ENCODE data around the gene GALK1.

DNA sequence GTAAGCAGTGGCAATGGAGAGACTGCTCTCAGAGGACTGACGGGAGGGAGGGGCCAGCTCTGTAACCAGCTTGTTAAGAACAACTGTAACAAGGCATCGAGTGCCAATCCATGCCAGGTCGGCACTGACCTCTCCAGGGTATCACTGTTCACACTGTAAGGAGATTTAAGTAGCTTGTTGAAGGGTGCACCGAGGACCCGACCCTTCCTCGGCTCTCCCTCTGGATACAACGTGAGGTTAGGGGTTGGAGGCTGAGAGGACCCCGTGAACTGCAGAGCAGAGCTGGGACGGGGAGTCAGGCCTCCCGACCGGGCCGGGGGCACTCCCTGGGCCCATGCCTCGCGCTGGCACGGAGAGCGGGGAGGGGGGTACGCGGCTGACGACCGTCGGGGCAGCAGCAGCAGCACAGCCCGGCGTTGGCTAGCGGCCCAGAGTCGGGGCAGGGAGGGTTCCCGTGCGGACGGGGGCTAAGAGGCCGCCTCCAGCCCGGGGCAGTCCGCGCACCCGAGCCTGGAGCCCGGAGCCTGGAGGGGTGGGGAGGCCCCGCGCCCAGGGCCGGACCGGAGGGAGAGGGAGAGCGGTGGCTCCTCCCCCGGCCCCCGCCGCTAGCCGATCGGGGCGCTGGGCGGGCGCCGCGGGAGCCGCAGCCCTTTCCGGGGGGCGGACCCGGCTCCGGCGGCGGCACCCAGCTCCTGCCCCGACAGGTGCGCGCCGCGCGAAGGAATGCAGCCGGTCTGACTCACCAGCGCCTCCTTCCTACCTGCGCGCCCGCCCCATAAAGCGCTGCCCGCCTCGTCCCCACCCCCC is 44.1 kb downstream of the GALK1 start, which contains the start of gene ITGB4:
- TF ChIP-seq, protein P1, sequence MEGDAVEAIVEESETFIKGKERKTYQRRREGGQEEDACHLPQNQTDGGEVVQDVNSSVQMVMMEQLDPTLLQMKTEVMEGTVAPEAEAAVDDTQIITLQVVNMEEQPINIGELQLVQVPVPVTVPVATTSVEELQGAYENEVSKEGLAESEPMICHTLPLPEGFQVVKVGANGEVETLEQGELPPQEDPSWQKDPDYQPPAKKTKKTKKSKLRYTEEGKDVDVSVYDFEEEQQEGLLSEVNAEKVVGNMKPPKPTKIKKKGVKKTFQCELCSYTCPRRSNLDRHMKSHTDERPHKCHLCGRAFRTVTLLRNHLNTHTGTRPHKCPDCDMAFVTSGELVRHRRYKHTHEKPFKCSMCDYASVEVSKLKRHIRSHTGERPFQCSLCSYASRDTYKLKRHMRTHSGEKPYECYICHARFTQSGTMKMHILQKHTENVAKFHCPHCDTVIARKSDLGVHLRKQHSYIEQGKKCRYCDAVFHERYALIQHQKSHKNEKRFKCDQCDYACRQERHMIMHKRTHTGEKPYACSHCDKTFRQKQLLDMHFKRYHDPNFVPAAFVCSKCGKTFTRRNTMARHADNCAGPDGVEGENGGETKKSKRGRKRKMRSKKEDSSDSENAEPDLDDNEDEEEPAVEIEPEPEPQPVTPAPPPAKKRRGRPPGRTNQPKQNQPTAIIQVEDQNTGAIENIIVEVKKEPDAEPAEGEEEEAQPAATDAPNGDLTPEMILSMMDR (IDR thresholded peaks at IDR 0.05): peak; percentile 29; the same call in 1 of the 3 replicates
- no peak for TF ChIP-seq POLR2A (IDR thresholded peaks at IDR 0.05; ENCODE audit: low read length)
- no peak for TF ChIP-seq CHD2 (IDR thresholded peaks at IDR 0.05; ENCODE audit: low read length, partially characterized antibody)
- no peak for TF ChIP-seq CEBPB (IDR thresholded peaks at IDR 0.05)
- no peak for TF ChIP-seq EP300 (IDR thresholded peaks at IDR 0.05)
- TF ChIP-seq CBX8 (IDR thresholded peaks at IDR 0.05): no peak
- TF ChIP-seq JUNB (IDR thresholded peaks at IDR 0.05): no peak
- TF ChIP-seq RAD21 (conservative IDR thresholded peaks at IDR 0.05 in 1 of 2, IDR thresholded peaks at IDR 0.05 in 1 of 2): peak in 1 of 2 experiments; percentile 27; a peak in 2 of 5 replicates
- TF ChIP-seq, protein P2, sequence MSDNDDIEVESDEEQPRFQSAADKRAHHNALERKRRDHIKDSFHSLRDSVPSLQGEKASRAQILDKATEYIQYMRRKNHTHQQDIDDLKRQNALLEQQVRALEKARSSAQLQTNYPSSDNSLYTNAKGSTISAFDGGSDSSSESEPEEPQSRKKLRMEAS (IDR thresholded peaks at IDR 0.05): peak; percentile 27; the same call in 1 of the 2 replicates
- no peak for TF ChIP-seq MAZ (IDR thresholded peaks at IDR 0.05; ENCODE audit: borderline replicate concordance, low read depth, low read length)
